Ascending aorta (tissue), 2 donors: ENCODE measurements around the gene OR5AK2. TPM values are rescaled to one million over a fixed set of nuclear protein-coding genes. Genes with fewer than 3 reads are reported as not detected.
"Not testable (repeated sequence)": the region's sequence is repeated elsewhere in the genome, so short reads cannot be mapped to it uniquely, and the experiment has no call there.

ENCODE experiments used
- DNase-seq, 2 donors: peaks; one replicate each; pipeline ENCODE4 v3.0.0-alpha.2; 2019; ENCODE audit warnings: low spot score in 2 of 2
- H3K27ac ChIP-seq, 2 donors: fragments of 200-600 bp; sonication (generic); one replicate each; pipeline ENCODE4 v1.5.1; 2016 to 2017; ENCODE audit warnings: mild to moderate bottlenecking in 1 of 2
- H3K27me3 ChIP-seq: fragments of 200-600 bp; sonication (generic); one replicate; pipeline ENCODE4 v1.5.1; 2017
- H3K36me3 ChIP-seq, 2 donors: fragments of 200-600 bp; sonication (generic); one replicate each; pipeline ENCODE4 v1.5.1; 2016
- H3K4me1 ChIP-seq, 2 donors: fragments of 200-600 bp; sonication (generic); one replicate each; pipeline ENCODE4 v1.5.1; 2016 to 2017; ENCODE audit warnings: mild to moderate bottlenecking in 1 of 2
- H3K4me3 ChIP-seq, 2 donors: fragments of 200-600 bp; sonication (generic); one replicate each; pipeline ENCODE4 v1.5.1; 2016 to 2017; ENCODE audit warnings: mild to moderate bottlenecking in 1 of 2
- H3K9me3 ChIP-seq, 2 donors: fragments of 200-600 bp; sonication (generic); one replicate each; pipeline ENCODE4 v1.5.1; 2016
- CTCF ChIP-seq, 3 experiments: fragments of 200-600 bp in 2 of 3; fragments of 450-650 bp in 1 of 3; sonication (generic) in 2 of 3; IDR thresholded peaks; one replicate each; pipeline ENCODE4 v1.5.1; 2016 to 2019; ENCODE audit warnings: antibody characterized with exemption in 3 of 3, mild to moderate bottlenecking in 1 of 3, moderate library complexity in 1 of 3
- intact Hi-C: fragments of 100-400 bp; cut with DNase I; formaldehyde crosslinking; loops from one replicate; pipeline ENCODE4 v1.15.1; 2023
- total RNA-seq: library from RNA; depleted of rRNA; stranded (reverse); fragments of >200 nt; gene quantifications from one replicate; pipeline ENCODE4 v1.1.0, GENCODE V29; 2016

The OR5AK2 gene, protein sequence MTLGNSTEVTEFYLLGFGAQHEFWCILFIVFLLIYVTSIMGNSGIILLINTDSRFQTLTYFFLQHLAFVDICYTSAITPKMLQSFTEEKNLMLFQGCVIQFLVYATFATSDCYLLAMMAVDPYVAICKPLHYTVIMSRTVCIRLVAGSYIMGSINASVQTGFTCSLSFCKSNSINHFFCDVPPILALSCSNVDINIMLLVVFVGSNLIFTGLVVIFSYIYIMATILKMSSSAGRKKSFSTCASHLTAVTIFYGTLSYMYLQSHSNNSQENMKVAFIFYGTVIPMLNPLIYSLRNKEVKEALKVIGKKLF
- total RNA-seq = not detected

GRCh38 chr11:56988614-56989013 lies at the start of gene OR5AK2:
Gene OR5AK2, plus strand, starts transcription at chr11:56988914. Its CDS starts 0 bp downstream, at chr11:56988914.
- intact Hi-C loops = no loop called here
- H3K27ac ChIP-seq = no peak within 1 kb of the TSS

DNA sequence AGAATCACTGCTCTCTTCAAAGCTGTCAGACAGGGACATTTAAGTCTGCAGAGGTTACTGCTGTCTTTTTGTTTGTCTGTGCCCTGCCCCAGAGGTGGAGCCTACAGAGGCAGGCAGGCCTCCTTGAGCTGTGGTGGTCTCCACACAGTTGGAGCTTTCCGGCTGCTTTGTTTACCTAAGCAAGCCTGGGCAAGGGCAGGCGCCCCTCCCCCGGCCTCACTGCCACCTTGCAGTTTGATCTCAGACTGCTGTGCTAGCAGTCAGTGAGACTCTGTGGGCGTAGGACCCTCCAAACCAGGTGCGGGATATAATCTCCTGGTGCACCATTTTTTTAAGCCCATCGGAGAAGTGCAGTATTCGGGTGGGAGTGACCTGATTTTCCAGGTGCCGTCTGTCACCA lies 43.2 kb upstream of the OR5AK2 start:
- H3K4me1 ChIP-seq, intact Hi-C loops, H3K36me3 ChIP-seq, H3K27ac ChIP-seq, H3K4me3 ChIP-seq, DNase-seq, H3K9me3 ChIP-seq, H3K27me3 ChIP-seq: not testable (repeated sequence)

More at GRCh38 chr11:56988614-56989013, at the start of gene OR5AK2:
- Histone ChIP-seq H3K9me3 (no peaks in the 10 kb centered on the region), H3K36me3 (no peaks in the 10 kb centered on the region), H3K4me1 (no peaks in the 10 kb centered on the region), H3K27me3 (no peaks in the 10 kb centered on the region), H3K4me3 (no peak within 1 kb of the TSS)
- TF ChIP-seq CTCF (IDR thresholded peaks at IDR 0.05) = no peak
- DNase-seq = no peak

DNA sequence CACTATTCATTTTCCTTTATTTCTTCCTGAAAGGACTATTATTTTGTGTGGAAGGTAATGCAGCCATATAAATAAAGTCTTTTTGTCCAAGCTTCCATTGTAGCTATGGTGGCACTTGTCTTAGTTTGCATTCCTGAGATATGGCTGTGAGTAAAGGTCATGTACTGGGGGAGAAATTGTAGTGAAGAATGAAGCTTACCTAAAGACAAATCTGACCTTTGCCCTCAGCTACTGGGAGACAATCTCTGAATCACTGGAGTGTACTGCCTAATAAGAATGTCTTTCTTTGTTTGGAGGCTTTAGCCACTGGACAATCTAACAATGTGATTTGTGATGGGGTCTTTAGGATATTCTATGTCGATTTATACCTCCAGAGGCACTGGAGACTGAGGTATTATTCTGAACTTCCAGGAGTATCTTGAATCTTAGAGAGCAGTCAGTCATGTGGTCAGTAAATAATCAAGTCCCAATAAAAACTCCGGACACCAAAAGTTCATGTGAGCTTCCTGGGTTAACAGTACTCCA lies 39.7 kb upstream of the OR5AK2 start:
- no peak overlapping the region for H3K27ac ChIP-seq
- no peaks in the 10 kb centered on the region for H3K36me3 ChIP-seq
- no peaks in the 10 kb centered on the region for H3K4me1 ChIP-seq
- no peak for TF ChIP-seq CTCF (IDR thresholded peaks at IDR 0.05)
- H3K4me3 ChIP-seq = no peak overlapping the region
- H3K9me3 ChIP-seq = peaks cover 0 to 3% of the 10 kb centered on the region in 2 donors
- no peaks in the 10 kb centered on the region for H3K27me3 ChIP-seq
- intact Hi-C loops = no loop called here
- DNase-seq = no peak

- H3K36me3 ChIP-seq = no peaks in the 10 kb centered on the region
- intact Hi-C loops = no loop called here
These were observed 38.2 kb upstream of the OR5AK2 start for GRCh38 chr11:56950510-56950909.

DNA sequence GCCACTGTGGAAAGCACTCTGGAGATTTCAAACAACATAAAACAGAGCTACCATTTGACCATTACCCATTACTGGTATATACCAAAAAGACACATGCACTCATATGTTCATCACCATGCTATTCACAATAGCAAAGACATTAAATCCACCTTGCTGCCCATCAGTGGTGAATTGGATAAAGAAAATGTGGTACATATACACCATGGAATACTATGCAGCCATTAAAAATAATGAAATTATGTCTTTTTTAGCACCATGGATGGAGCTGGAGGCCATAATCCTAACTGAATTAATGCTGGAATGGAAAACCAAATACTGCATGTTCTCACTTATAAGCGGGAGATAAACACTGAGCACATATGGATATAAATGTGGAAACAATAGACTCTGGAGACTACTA lies 34.8 kb upstream of the OR5AK2 start:
- intact Hi-C loops, H3K36me3 ChIP-seq, H3K27ac ChIP-seq, H3K9me3 ChIP-seq, H3K27me3 ChIP-seq, H3K4me1 ChIP-seq, H3K4me3 ChIP-seq, DNase-seq: not testable (repeated sequence)

More at GRCh38 chr11:56950510-56950909, 38.2 kb upstream of the OR5AK2 start:
- no peak for TF ChIP-seq CTCF (IDR thresholded peaks at IDR 0.05)
- no peaks in the 10 kb centered on the region for H3K27me3 ChIP-seq
- H3K4me3 ChIP-seq = no peak overlapping the region
- H3K27ac ChIP-seq = no peak overlapping the region
- H3K4me1 ChIP-seq = no peaks in the 10 kb centered on the region
- DNase-seq = no peak
- peaks cover 0 to 3% of the 10 kb centered on the region in 2 donors for H3K9me3 ChIP-seq

- Histone ChIP-seq H3K36me3 (no peaks in the 10 kb centered on the region), H3K9me3 (peaks cover 0 to 5% of the 10 kb centered on the region in 2 donors), H3K4me1 (no peaks in the 10 kb centered on the region), H3K27me3 (no peaks in the 10 kb centered on the region), H3K27ac (no peak overlapping the region), H3K4me3 (no peak overlapping the region)
- no peak for TF ChIP-seq CTCF (IDR thresholded peaks at IDR 0.05)
- DNase-seq = no peak
- intact Hi-C loops = no loop called here
These were observed 27.1 kb upstream of the OR5AK2 start for GRCh38 chr11:56961609-56962008.
